Keratinocyte (primary cell): ENCODE data around the gene GABRE.

Source experiments
- CTCF ChIP-seq, 3 experiments: IDR thresholded peaks in 1 of 3; conservative IDR thresholded peaks in 1 of 3; optimal IDR thresholded peaks in 1 of 3; 2 replicates in 2 of 3; 3 replicates in 1 of 3; pipeline versions ENCODE3 to v1.5.1; 2011; ENCODE audit warnings: low read length in 3 of 3, mild to moderate bottlenecking in 3 of 3, moderate library complexity in 2 of 3, control low read depth in 1 of 3, inconsistent platforms in 1 of 3; ENCODE audit not compliant: insufficient read depth in 2 of 3; ENCODE audit errors: extremely low read depth in 1 of 3
- EZH2 ChIP-seq: IDR thresholded peaks from one replicate; pipeline ENCODE4 v1.6.1; 2012; ENCODE audit warnings: inconsistent platforms, mild to moderate bottlenecking, low read length, moderate library complexity

GRCh38 chrX:151975228-151975593 is 735 bp upstream of the GABRE start:
- TF ChIP-seq CTCF (optimal IDR thresholded peaks at IDR 0.05 in 1 of 3, IDR thresholded peaks at IDR 0.05 in 1 of 3, conservative IDR thresholded peaks at IDR 0.05 in 1 of 3; ENCODE audit: extremely low read depth in 1 of 3, insufficient read depth in 2 of 3, low read length in 3 of 3), result no peak
- no peak for TF ChIP-seq EZH2
